ENCODE measurements around the gene TUBGCP2.
"Not testable (repeated sequence)": the region's sequence is repeated elsewhere in the genome, so short reads cannot be mapped to it uniquely, and the experiment has no call there.

Gene TUBGCP2

GRCh38 chr10:133324857-133325260 lies 16.2 kb upstream of the TUBGCP2 start:
- no peak for DNase-seq (ENCODE audit: low read depth in 3 of 3)

DNA sequence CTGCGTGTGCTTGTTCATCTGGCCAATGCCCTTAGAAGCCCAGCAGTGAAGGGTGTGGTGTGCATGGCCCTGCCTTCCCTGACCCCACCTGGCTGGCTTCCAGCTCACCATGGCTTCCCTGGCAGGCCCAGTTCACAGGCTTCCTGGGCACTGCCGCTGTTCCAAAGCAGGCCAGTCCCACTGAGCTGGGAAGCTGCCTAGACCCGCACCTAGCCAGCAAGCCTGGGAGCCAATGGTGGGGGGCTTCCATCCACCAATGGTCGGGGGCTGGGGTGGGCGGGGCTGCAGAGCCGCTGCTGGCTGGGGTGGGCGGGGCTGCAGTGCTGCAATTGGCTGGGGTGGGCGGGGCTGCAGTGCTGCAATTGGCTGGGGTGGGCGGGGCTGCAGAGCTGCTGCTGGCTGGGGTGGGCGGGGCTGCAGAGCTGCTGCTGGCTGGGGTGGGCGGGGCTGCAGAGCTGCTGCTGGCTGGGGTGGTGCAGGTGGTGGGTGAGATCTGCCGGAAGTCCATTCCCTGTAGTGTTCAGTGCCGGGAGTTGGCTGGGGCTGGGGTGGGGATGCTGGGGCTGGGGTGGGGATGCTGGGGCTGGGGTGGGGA lies 15.6 kb upstream of the TUBGCP2 start:
- DNase-seq (ENCODE audit: low read depth in 3 of 3) = peak; percentile 21 to 75 (median 23)

GRCh38 chr10:133322064-133322709 lies 13.5 kb upstream of the TUBGCP2 start:
- not testable (repeated sequence) for DNase-seq (ENCODE audit: low read depth in 3 of 3)

DNA sequence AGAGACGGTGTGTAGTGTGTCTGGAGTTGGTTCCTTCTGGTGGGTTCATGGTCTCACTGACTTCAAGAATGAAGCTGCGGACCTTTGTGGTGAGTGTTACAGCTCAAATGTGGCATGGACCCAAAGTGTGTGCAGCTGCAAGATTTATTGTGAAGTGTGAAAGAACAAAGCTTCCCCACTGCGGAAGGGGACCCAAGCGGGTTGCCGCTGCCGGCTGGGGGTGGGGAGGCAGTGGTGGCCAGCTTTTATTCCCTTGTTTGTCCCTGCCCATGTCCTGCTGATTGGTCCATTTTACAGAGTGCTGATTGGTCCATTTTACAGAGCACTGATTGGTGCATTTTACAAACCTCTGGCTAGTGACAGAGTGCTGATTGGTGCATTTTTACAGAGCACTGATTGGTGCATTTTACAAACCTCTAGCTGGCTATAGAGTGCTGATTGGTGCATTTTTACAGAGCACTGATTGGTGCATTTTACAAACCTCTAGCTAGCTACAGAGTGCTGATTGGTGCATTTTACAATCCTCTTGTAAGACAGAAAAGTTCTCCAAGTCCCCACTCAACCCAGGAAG lies 12.3 kb upstream of the TUBGCP2 start:
- DNase-seq (ENCODE audit: low read depth in 3 of 3) = not testable (repeated sequence)

DNA sequence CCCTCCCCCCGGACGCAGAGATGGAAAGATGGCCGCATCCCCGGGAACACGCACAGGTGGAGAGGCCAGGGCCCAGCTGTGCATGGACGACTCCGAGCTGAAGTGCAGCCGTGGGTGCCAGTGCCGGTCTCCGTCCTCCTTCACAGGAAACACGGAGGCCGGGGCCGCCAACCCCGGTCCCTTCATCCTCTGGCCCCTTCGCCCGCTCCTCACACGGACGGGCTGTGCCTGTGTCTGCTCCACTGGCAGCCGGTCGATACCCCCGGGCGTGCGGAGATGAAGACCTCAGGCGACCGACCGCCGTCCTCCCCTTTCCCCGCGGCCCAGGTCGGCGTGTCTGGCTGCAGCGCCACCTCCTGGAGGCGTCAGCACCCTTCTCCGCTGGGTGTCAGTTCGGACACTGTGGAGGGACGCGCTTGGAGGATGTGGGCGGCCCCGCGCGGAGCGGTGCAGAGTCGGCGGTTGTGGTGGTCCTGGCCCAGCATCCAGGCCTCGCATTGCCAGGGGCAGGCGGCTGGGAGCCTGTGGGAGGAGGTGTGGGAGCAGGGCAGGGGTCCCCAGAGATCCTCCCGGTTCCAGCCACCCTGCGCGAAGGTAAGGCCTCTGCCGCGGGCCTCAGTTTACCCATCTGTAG lies 9.9 kb upstream of the TUBGCP2 start:
- peak; percentile 31 to 67 (median 40) for DNase-seq (ENCODE audit: low read depth in 3 of 3)

GRCh38 chr10:133316732-133317131 lies 8.1 kb upstream of the TUBGCP2 start:
- DNase-seq (ENCODE audit: low read depth in 3 of 3) = no peak

- no peak for DNase-seq (ENCODE audit: low read depth in 3 of 3)
Observed at GRCh38 chr10:133316266-133316665, 7.6 kb upstream of the TUBGCP2 start.

DNA sequence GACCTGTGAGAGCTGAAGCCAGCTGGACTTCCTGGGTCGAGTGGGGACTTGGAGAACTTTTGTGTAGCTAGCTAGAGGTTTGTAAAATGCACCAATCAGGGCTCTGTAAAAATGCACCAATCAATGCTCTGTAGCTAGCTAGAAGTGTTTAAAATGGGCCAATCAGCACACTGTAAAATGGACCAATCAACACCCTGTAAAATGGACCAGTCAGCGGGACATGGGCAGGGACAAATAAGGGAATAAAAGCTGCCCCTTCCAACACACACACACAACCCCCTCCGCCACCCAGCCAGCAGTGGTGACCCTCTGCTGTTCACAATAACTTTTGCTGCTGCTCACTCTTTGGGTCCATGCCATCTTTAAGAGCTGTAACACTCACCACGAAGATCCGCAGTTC lies 7.2 kb upstream of the TUBGCP2 start:
- no peak for DNase-seq (ENCODE audit: low read depth in 3 of 3)

DNA sequence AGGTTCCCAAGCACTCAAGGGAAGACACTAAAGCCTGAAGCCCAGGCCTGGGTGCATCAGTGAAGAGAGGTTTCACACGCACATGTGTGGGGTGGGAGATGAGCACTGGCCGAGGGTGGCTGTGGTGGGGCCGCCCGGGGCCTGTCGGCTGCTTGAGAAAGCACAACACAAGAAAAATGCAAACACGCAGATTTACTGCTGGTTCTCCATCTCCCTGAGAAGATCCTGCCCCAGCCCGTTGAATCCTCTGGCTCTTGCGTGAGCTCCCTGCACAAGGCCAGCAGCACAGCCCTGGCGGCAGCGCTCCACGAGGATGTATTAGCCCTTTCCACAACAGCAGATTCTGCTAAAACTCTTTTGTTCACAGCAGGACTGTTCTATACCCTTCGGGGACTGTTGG lies 6.2 kb upstream of the TUBGCP2 start:
- DNase-seq (ENCODE audit: low read depth in 3 of 3) = no peak

DNA sequence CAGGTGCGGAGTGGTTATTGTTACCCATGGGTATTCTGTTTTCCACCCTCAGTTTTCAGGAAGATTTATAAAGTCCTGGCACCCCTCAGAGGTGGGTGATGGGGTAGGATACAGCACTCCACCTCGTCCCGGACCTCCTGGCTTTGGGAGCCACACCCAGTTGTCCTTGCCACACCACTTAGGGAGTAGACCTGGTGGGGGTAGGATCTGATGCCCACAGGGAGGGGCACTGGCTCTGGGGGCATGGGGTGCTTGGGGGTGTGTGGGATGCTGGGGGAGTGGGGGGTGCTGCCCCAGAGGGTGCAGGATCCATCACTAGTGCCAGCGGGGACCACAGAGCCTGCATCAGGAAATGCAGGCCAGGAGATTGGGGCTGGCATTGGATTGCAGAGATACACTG lies 4.5 kb upstream of the TUBGCP2 start:
- DNase-seq (ENCODE audit: low read depth in 3 of 3) = no peak

DNA sequence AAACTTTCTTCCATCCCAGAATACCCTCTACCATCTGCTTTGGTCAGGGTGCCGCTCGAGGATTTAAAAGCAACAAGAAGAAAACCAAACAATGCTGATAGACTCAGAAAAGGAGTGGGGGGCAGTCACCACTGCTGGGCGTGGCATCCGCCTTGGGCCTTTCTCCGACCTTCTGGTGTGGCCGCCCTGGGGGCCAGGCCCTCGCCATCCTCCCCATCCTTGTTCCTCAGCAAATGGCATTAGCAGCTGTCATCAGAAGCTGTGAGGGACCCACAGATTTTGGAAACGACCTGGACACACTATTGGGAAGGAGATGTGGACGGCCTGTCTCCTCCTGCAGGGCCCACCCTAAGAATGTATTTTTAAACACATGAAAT lies 4.1 kb upstream of the TUBGCP2 start:
- no peak for DNase-seq (ENCODE audit: low read depth in 3 of 3)

GRCh38 chr10:133312016-133312768 lies 3.5 kb upstream of the TUBGCP2 start:
- DNase-seq (ENCODE audit: low read depth in 3 of 3) = no peak

GRCh38 chr10:133311570-133311969 lies 2.9 kb upstream of the TUBGCP2 start:
- no peak for DNase-seq (ENCODE audit: low read depth in 3 of 3)

GRCh38 chr10:133310789-133311188 lies 2.1 kb upstream of the TUBGCP2 start:
- DNase-seq (ENCODE audit: low read depth in 3 of 3) = no peak

DNA sequence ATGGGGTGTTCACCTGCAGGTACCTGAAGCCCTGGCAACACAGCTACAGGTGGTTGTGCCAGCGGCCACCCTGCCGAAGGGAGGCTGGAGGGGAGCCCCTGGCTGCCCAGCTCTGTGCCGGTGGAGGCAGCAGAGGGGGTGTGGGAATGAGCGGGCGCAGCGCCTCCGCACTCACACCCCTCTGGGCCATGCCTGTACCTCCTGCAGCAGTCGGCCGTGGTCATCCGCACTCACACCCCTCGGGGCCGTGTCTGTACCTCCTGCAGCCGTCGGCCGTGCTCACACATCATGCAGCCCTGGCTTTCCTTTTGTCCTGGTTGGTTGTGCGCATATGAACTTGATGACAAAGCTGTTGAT lies 1.7 kb upstream of the TUBGCP2 start:
- no peak for DNase-seq (ENCODE audit: low read depth in 3 of 3)

DNA sequence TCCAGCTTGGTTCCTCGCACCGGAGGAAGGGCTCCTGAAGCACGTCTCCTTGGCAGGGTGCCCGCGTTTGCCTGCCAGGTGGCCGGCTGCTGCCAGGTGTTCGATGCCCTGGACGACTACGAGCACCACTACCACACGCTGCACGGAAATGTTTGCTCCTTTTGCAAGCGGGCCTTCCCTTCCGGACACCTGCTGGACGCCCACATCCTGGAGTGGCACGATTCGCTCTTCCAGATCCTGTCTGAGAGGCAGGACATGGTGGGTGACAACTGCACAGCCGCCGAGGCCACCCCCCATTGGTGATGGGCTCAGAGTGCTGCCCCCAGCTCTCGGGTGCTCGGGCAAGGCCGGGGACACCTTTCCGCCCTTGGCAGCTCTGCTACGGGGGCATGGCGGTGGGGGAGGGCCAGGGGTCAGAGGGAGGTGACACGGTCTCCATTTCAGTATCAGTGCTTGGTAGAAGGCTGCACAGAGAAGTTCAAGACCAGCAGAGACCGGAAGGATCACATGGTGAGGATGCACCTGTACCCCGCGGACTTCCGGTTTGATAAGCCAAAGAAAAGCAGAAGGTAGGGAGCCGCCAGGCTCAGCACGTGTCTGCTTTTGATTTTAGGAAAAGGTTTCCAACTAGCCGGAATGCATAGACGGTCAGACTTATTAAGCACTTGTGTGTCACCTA lies 1.2 kb upstream of the TUBGCP2 start:
- DNase-seq (ENCODE audit: low read depth in 3 of 3) = no peak

DNA sequence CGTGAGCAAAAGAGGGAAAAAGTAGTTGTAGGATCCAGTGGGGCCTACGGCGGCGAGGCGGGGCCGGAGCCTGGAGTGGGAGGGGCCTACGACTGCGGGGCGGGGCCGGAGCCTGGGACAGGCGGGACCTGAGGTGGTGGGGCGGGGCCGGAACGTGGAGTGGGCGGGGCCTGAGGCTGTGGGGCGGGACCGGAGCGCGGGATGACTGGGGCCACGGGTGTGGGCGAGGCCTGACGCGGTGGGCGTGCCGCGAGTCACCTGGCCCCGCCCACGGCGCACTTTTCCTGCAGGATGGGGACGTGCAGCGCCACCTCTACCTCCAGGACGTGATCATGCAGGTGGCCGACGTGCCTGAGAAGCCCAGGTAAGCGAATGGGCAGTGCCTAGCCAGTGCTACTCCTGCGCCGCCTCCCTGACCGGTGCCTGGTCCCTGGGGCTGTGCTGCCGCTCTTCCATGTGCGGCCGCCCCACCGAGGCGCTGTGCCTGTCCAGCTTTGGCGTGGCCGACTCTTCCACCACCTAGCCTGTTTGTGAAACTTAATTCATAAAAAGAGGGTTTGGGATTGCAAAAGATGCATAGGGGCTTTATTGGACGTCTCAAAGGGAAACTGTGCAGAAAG lies 538 bp upstream of the TUBGCP2 start:
- DNase-seq (ENCODE audit: low read depth in 3 of 3) = peak; percentile 87 to 89 (median 87)

DNA sequence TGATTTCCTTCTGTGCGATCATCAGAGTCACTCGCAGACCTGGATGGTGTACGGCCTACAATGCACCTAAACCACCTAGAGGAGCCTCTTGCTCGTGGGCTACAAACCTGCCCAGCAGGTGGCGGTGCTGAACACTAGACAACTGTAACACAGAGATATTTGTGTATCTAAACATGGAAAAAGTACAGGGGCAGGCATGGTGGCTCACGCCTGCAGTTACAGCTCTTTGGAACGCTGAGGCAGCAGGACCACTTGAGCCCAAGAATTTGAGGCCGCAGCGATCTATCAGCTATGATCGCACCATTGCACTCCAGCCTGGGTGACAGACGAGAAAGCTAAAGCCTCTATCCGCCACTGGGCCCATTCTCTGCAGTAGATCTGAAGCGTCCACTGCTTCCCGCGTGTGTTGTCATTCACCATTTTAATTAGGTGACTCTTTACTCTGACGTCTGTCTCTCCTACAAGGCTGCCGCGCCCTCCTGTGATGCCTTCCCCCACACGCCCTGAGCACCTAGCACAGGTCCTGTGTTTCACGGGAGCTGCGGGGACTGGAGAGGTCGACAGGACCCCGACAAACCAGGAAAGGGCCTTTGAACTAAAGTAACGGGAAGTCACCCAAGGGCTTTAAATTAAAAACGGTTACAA lies 774 bp downstream of the TUBGCP2 start:
- DNase-seq (ENCODE audit: low read depth in 3 of 3) = peak; percentile 62 to 85 (median 73)

- DNase-seq (ENCODE audit: low read depth in 3 of 3) = no peak
Observed at GRCh38 chr10:133306941-133307379, 1.7 kb downstream of the TUBGCP2 start.

DNA sequence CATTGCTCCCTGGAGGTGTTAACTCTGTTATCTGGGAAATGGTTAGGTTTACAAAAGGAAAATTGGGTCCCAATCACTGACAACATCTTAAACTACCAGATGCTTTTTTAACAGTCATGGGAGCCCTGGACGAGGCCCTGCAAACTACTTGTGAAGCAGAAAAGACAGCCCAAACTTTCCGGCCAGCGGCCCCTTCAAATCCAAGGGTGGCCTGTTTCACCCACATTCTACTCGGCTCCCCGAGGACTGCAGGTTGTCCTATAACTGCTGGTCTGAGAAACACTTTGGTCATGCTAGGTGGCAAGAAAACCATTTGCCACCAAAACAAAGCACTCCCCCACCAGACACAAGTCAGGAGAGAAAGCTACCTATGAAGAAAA lies 2.6 kb downstream of the TUBGCP2 start:
- no peak for DNase-seq (ENCODE audit: low read depth in 3 of 3)

DNA sequence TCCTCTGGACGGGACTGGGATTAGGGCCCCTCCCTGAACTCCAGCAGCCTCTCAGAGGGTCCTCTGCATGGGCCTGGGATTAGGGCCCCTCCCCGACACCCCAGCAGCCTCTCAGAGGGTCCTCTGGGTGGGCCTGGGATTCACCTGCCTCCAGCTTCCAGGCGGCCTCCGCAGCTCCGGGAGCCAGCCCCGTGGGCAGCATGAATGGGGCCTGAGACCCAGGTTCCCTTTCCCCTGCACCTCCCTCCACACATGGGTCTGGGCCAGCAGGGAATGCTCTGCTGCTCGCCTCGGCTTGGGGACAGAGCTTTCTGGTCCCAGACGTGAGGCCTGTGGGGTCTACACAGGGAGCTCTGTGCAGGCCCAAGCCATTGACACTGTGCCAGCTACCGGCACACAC lies 5.5 kb downstream of the TUBGCP2 start:
- no peak for DNase-seq (ENCODE audit: low read depth in 3 of 3)
